Hepatocyte (in vitro differentiated cells): Measurements from ENCODE around the gene CWH43.
"Not testable (repeated sequence)": the region's sequence is repeated elsewhere in the genome, so short reads cannot be mapped to it uniquely, and the experiment has no call there.

Experiments
- EZH2 ChIP-seq: fragments of 200-600 bp; sonication (generic); IDR thresholded peaks from 2 replicates; pipeline ENCODE4 v1.6.1; 2016; ENCODE audit warnings: antibody characterized with exemption, mild to moderate bottlenecking, borderline replicate concordance
- TF ChIP-seq, protein P1 (sequence below): fragments of 200-600 bp; sonication (generic); IDR thresholded peaks from 2 replicates; pipeline ENCODE4 v1.5.1; 2016; ENCODE audit warnings: antibody characterized with exemption, mild to moderate bottlenecking; ENCODE audit not compliant: poor library complexity

GRCh38 chr4:49099831-49100444 lies 113.9 kb downstream of the CWH43 start:
- not testable (repeated sequence) for TF ChIP-seq EZH2
- TF ChIP-seq, protein P1, sequence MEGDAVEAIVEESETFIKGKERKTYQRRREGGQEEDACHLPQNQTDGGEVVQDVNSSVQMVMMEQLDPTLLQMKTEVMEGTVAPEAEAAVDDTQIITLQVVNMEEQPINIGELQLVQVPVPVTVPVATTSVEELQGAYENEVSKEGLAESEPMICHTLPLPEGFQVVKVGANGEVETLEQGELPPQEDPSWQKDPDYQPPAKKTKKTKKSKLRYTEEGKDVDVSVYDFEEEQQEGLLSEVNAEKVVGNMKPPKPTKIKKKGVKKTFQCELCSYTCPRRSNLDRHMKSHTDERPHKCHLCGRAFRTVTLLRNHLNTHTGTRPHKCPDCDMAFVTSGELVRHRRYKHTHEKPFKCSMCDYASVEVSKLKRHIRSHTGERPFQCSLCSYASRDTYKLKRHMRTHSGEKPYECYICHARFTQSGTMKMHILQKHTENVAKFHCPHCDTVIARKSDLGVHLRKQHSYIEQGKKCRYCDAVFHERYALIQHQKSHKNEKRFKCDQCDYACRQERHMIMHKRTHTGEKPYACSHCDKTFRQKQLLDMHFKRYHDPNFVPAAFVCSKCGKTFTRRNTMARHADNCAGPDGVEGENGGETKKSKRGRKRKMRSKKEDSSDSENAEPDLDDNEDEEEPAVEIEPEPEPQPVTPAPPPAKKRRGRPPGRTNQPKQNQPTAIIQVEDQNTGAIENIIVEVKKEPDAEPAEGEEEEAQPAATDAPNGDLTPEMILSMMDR, result not testable (repeated sequence)
